Lower leg skin (tissue), 3 donors: ENCODE results near the gene ARHGAP44.

ENCODE experiments used
- POLR2A ChIP-seq, 2 donors: fragments of 450-650 bp; IDR thresholded peaks; one replicate each; pipeline ENCODE4 v1.6.1; 2016 to 2017; ENCODE audit warnings: antibody characterized with exemption in 2 of 2, mild to moderate bottlenecking in 1 of 2, moderate library complexity in 1 of 2
- TF ChIP-seq, protein P1 (sequence below), 3 donors: fragments of 450-650 bp; IDR thresholded peaks; one replicate each; pipeline ENCODE4 v1.5.1; 2016; ENCODE audit warnings: antibody characterized with exemption in 3 of 3, mild to moderate bottlenecking in 3 of 3, moderate library complexity in 2 of 3

GRCh38 chr17:13017655-13018459, 228.6 kb downstream of the ARHGAP44 start, which contains the start of gene ELAC2:
- TF ChIP-seq, protein P1, sequence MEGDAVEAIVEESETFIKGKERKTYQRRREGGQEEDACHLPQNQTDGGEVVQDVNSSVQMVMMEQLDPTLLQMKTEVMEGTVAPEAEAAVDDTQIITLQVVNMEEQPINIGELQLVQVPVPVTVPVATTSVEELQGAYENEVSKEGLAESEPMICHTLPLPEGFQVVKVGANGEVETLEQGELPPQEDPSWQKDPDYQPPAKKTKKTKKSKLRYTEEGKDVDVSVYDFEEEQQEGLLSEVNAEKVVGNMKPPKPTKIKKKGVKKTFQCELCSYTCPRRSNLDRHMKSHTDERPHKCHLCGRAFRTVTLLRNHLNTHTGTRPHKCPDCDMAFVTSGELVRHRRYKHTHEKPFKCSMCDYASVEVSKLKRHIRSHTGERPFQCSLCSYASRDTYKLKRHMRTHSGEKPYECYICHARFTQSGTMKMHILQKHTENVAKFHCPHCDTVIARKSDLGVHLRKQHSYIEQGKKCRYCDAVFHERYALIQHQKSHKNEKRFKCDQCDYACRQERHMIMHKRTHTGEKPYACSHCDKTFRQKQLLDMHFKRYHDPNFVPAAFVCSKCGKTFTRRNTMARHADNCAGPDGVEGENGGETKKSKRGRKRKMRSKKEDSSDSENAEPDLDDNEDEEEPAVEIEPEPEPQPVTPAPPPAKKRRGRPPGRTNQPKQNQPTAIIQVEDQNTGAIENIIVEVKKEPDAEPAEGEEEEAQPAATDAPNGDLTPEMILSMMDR (IDR thresholded peaks at IDR 0.05), result no peak
- TF ChIP-seq POLR2A (IDR thresholded peaks at IDR 0.05), result no peak
